Fibroblast of peridontal ligament (primary cell): ENCODE results near the gene SVBP.
A peak's percentile ranks its signal among the peaks of the same experiment; 100 is the strongest.

ENCODE experiments used
- DNase-seq: peaks from one replicate; pipeline ENCODE4 v3.0.0-alpha.2; 2010; ENCODE audit errors: extremely low read depth

Gene SVBP

DNA sequence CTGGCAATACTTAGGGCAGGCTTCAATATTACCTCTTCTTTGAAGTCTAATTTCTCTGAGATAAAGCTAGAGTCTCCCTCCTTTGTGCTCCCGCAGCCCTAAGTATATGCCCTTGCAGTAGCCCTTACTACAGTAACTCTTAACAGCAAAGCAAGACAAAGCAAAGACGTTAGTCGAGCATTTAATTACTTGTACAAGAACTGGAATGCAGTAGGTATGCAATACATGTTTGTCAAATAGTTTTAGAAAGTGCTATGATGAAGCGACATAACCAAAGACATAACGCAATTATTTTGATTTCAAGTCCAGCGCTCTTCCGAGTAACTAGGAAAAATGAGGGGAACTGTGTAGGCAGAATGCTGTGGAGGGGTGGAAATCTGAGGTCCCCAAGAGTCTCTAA lies 51.9 kb downstream of the SVBP start:
- peak; percentile 36 for DNase-seq

DNA sequence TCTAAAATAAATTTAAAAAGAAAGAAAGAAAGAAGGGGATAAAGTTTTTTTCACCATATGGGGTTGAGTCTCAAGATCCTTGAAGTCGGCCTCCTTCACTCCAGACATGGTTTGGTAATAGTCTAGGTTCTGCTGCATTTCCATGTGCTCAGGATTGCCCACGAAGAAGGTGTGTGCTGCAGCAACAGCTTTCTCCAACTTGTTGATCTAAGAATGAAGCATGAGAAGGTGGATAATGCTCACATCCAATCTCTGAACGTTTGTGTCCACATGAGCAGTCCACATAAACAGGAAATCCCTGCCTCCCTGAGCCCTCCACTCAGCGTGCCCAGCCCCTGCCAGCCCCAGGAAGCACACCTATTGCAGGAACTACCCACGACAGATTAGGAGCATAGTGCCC lies 54.9 kb downstream of the SVBP start:
- no peak for DNase-seq

DNA sequence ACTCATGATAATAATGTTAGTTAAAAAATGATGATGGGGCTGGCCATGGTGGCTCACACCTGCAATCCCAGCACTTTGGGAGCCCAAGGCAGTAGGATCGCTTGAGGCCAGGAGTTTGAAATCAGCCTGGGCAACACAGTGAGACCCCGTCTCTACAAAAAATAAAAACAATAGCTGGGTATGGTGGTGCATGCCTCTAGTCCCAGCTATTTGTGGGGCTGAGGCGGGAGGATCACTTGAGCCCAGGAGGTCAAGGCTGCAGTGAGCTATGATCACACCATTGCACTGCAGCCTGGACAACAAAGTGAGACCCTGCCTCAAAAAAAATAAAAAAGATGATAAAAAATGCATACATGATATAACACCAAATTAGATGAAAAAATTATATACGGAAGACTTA lies 55.6 kb downstream of the SVBP start:
- DNase-seq = no peak

DNA sequence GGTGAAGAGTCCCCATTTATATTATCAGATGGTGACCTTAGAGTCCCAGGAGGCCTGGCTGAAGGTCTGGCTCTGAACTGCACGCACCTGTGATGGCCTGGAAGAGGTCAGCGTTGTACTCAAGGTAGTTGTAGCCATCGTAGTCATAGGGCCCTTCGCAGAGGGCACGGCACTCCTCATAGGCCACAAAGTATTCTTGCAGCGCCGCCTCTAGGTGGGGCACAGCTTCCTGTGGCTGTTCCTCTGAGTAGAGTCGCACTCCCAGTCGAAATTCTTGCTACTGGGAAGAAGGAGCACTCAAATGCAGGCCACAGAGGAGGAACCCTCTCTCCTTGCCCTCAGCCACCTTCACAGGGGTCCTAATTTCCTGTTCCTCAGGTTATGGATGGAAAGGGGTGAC lies 58.1 kb downstream of the SVBP start:
- DNase-seq = no peak

DNA sequence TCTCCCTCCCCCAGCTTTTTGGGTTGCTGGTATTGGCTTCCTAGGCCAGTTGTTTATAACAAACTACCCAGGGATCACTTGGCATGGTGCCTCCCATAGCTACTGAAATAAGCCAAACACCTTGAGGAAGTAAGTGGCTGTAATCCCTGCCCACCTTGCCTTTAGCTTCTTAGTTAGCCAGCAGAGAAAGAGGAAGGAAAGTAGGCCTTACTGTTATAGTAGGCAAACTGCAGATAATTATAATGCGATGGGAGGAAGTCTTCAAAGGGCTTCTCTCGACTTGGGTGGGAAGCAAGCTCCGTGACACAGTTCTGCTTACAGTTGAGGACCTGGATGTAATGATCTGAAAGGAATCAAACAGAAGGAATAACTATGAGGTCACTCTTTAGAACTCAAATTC lies 58.6 kb downstream of the SVBP start:
- DNase-seq = no peak

DNA sequence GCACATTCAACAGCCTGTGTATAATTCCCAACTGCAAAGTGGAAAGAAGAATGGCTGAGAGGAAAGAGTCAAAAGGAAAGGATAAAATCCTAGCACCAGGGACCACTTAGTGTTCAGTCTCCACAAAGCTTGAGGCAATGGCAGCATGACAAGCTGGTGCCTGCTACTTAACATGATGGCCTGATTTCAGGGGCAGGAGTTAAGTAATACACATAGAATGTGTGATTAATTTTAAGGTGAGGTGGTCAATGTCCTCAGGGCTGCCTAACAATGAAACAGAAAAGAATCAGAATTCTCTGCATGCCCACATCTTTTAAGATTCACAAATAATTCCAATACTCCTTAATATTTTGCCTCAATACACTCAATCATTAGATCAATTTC lies 59.3 kb downstream of the SVBP start:
- DNase-seq = no peak
